ENCODE measurements around the gene ZNF607.
"Not testable (repeated sequence)": the region's sequence is repeated elsewhere in the genome, so short reads cannot be mapped to it uniquely, and the experiment has no call there.

Gene ZNF607

GRCh38 chr19:37719111-37719926, at the start of gene ZNF607:
Gene ZNF607 (minus strand): TSS chr19:37719761. CDS start chr19:37711618, 8,143 bp downstream.
- DNase-seq (ENCODE audit: low read depth): peak; percentile 81

DNA sequence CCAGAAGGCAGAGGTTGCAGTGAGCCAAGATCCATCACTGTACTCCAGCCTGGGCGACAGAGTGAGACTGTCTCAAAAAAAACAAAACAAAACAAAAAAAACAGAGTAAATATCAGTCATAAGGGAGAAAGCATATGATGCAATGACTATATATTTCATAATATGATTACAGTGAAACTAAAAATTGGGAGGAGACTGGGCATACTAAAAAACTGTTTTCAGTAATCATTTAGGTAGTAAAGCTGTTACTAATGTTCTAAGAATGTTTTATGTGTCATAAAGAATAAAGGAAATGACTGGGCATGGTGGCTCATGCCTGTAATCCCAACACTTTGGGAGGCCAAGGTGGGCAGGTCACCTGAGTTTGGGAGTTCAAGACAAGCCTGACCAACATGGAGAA, 43.9 kb upstream of the ZNF607 start:
- no peak for DNase-seq (ENCODE audit: low read depth)

GRCh38 chr19:37757683-37758082, 38.1 kb upstream of the ZNF607 start:
- not testable (repeated sequence) for DNase-seq (ENCODE audit: low read depth)

DNA sequence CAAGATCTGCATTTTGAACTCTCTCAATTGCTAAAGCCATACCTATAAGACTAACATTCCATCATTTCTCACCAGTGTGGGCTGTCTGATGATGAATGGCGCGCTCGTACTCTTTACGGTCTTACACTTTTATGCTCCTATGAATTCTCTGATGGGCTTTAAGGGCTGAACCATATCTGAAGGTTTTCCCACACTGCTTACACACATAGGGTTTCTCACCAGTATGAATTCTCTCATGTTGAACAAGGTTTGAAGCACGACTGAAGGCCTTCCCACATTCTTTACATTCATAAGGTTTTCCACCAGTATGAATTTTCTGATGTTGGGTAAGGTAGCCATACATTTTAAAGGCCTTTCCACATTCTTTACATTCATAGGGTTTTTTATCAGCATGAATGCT, 18.8 kb upstream of the ZNF607 start:
- DNase-seq (ENCODE audit: low read depth): no peak

- no peak for DNase-seq (ENCODE audit: low read depth)
These were observed 5.6 kb upstream of the ZNF607 start for GRCh38 chr19:37725181-37725580.

DNA sequence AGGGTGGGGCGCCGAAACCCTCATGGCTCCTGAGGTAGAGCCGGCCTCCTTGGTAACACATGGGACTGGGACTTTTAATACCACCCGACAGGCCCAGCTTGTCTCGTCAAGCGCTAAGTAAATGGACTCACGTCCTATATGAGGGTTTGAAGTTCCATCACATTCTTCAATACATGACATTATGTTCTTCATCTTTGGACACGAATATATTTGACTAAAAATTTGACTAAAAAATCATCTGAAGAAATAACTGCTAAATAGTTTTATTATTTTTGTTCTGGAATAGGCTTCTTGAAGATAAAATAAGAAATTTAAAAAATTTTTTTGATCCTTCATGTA, 335 bp upstream of the ZNF607 start:
- no peak for DNase-seq (ENCODE audit: low read depth)

- no peak for DNase-seq (ENCODE audit: low read depth)
These were observed 1.3 kb downstream of the ZNF607 start for GRCh38 chr19:37718304-37718703.

- no peak for DNase-seq (ENCODE audit: low read depth)
These were observed 3.4 kb downstream of the ZNF607 start for GRCh38 chr19:37716140-37716539.

DNA sequence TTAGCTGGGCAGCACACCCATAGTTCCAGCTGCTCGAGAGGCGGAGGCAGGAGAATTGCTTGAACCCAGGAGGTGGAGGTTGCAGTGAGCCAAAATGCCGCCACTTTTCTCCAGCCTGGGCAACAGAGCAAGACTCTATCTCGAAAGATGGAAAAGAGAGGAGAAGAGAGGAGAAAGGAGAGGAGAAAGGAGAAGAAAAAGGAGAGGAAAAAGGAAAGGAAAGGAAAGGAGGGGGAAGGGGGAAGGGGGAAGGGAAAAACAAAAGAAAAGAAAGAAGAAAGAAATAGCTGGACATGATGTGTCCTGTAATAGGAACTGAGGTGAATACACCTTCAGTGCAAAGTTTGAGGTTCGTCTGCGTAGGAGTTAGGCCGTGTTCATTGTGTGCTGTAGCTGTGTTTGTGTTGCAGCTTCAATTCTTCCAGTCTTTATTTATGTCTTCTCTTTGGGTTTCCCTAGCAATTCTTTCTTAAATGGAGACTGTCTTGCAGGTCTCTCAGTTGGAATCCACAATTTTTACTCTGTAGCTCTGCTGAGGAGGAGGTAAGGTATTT, 13.4 kb downstream of the ZNF607 start:
- no peak for DNase-seq (ENCODE audit: low read depth)

DNA sequence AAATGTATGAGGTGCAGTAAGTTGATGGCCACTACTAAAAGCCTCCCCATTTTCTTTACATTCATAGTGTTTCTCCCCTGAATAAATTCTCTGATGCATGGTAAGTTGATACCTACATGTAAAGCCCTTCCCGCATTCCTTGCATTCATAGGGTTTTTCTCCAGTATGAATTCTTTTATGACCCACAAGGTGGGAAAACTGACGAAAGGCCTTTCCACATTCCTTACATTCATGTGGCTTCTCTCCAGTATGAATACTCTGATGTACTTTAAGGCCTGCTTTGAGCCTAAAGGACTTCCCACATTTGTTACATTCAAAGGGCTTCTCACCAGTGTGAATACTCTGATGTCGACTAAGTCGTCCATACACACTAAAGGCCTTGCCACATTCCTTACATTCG, 20.5 kb downstream of the ZNF607 start:
- no peak for DNase-seq (ENCODE audit: low read depth)

DNA sequence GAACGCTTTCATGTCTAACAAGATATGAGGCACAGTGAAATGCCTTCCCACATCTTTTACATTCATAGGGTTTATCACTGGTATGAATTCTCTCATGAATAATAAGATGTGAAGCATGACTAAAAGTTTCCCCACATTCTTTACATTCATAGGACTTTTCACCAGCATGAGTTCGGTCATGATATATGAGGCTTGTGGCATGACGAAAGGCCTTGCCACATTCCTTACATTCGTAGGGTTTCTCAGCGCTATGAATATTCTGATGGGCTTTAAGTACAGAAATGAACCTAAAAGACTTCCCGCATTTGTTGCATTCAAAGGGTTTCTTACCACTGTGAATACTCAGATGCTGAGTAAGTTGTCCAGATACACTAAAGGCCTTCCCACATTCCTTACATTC, 21.3 kb downstream of the ZNF607 start:
- no peak for DNase-seq (ENCODE audit: low read depth)

GRCh38 chr19:37695144-37695899, 24.2 kb downstream of the ZNF607 start:
- DNase-seq (ENCODE audit: low read depth): no peak

DNA sequence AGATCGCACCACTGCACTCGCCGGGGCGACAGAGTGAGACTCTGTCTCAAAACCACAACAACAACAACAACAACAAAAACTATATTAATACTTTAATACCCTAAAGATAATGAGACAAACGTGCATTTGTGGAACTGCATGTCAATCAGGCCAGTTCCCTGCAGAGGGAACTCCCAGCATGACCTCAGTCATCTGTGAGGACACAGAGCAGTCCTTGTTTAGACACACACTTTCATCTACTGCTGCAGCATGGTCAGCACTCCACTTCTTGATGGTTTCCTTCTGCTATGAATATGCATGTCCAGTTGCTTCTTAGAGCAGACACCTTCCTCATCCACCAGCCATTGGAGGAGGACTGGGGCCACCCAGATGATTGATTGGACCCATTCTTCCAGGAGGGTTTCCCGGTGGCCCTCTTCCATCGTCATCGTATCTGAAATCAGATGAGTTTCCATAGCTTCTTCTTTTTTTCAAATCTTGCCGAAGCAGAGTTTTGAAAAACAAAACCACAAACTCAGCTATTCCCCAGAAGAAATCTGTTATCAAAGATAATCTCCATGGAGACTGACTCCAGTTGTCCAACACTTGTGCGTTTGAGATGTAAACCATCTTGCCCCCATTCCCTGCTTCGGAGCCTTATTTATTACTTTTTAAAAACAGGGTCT, 26.5 kb downstream of the ZNF607 start:
- peak; percentile 9 for DNase-seq (ENCODE audit: low read depth)

GRCh38 chr19:37691881-37692504, 27.6 kb downstream of the ZNF607 start:
- peak; percentile 30 for DNase-seq (ENCODE audit: low read depth)

- DNase-seq (ENCODE audit: low read depth): no peak
These were observed 36.0 kb downstream of the ZNF607 start for GRCh38 chr19:37683520-37683919.

DNA sequence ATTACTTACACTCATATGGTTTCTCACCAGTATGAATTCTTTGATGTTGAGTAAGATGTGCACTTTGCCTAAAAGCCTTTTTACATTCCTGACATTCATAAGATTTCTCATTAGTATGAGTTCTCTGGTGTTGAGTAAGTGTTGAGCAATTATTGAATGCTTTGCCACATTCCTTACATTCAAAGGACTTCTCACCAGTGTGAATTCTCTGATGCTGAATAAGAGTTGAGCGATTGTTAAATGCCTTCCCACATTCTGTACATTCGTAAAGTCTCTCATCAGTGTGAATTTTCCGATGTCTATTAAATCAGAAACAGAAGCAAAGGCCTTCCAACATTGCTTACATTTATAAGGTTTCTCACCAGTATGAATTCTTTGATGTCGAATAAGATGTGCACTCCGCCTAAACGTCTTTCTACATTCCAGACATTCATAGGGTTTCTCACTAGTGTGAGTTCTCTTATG, 50.1 kb downstream of the ZNF607 start:
- no peak for DNase-seq (ENCODE audit: low read depth)

DNA sequence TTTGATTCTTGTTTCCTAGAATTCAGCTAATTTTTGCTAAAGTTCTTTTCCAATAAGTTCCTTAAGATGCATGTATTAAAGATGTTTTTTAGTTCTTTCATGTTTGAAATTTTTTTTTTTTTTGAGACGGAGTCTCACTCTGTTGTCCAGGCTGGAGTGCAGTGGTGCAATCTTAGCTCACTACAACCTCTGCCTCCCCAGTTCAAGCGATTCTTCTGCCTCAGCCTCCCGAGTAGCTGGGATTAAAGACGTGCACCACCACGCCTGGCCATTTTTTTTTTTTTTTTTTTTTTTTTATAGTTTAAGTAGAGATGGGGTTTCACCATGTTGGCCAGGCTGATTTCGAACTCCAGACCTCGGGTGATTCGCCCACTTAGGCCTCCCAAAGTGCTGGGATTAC, 62.4 kb downstream of the ZNF607 start:
- DNase-seq (ENCODE audit: low read depth): not testable (repeated sequence)

DNA sequence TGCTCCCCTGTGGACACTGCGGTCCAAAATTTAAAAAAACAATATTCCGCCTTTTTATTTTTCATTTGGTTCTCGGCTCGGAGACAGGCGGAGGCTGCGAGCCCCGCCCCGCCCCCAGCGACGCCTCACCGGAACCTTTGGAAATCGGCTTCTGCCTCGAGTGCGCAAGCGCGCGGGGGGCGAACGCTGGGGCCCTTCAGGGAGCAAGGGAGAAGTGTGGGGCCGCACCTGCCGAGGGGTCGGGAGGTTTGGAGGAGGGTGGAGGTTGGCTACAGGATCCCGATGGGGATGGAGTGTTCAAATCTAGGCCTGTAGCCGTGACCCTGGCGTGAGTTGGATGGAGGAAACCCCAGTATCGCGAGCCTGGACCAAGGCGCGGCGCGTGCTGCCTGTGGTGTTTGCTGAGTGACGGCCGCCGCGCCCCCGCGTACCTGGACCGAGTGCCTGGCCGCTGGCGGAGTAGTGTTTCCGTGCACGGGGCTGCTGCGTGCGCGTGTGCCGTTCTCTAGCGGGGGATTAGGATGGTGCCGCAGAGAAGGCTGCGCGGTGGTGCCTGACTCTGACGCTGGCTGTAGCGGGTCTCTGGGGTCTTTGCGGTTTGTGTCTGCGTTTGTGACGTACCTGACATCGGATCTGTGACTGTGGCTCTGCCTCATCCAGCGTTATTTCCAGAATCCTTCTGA, 63.7 kb downstream of the ZNF607 start:
- DNase-seq (ENCODE audit: low read depth): peak; percentile 42

GRCh38 chr19:37655301-37655688, 64.3 kb downstream of the ZNF607 start, which contains the start of gene ZFP30:
Gene ZFP30 (minus strand): TSS chr19:37655465. CDS start chr19:37647822, 7,643 bp downstream.
- DNase-seq (ENCODE audit: low read depth): peak; percentile 33

GRCh38 chr19:37654629-37655300, 64.8 kb downstream of the ZNF607 start:
- no peak for DNase-seq (ENCODE audit: low read depth)

GRCh38 chr19:37654118-37654517, 65.4 kb downstream of the ZNF607 start:
- no peak for DNase-seq (ENCODE audit: low read depth)
